HepG2 (cell line): Measurements from ENCODE around the gene OR8G1.

Experiments used
- CHD2 ChIP-seq: IDR thresholded peaks from 2 replicates; pipeline ENCODE4 v1.6.1; 2011; ENCODE audit warnings: low read depth, low read length, improper control_type of control experiment
- JUN ChIP-seq: sonication (generic); formaldehyde crosslinking; IDR thresholded peaks from 2 replicates; pipeline ENCODE4 v1.4.0; 2020; ENCODE audit warnings: mild to moderate bottlenecking, missing genetic modification reagents
- POLR2AphosphoS2 ChIP-seq: IDR thresholded peaks from 2 replicates; pipeline ENCODE4 v1.6.1; 2011; ENCODE audit warnings: low read depth, low read length, improper control_type of control experiment
- RBAK ChIP-seq: sonication (generic); formaldehyde crosslinking; IDR thresholded peaks from 2 replicates; pipeline ENCODE4 v1.5.1; 2020; ENCODE audit warnings: mild to moderate bottlenecking, missing genetic modification reagents
- SIN3A ChIP-seq: IDR thresholded peaks from 2 replicates; pipeline ENCODE4 v1.6.1; 2011; ENCODE audit warnings: low read depth, mild to moderate bottlenecking, control low read depth, low read length, borderline replicate concordance
- ZC3H13 ChIP-seq: sonication (generic); formaldehyde crosslinking; IDR thresholded peaks from 2 replicates; pipeline ENCODE4 v1.8.1; 2023; ENCODE audit warnings: mild to moderate bottlenecking, missing genetic modification reagents, moderate library complexity
- ZNF235 ChIP-seq: sonication (generic); formaldehyde crosslinking; IDR thresholded peaks from 2 replicates; pipeline ENCODE4 v1.8.1; 2023; ENCODE audit warnings: mild to moderate bottlenecking, missing genetic modification reagents, borderline replicate concordance
- ZNF431 ChIP-seq: sonication (generic); formaldehyde crosslinking; IDR thresholded peaks from 2 replicates; pipeline ENCODE4 v1.9.0; 2022; ENCODE audit warnings: missing genetic modification reagents, low read depth, mild to moderate bottlenecking, borderline replicate concordance
- ZNF589 ChIP-seq: sonication (generic); formaldehyde crosslinking; conservative IDR thresholded peaks from 2 replicates; pipeline ENCODE4 v1.8.0; 2022; ENCODE audit warnings: mild to moderate bottlenecking, moderate library complexity, missing genetic modification reagents
- TF ChIP-seq, protein P1 (sequence below): sonication (generic); formaldehyde crosslinking; IDR thresholded peaks from 2 replicates; pipeline ENCODE4 v1.9.0; 2021; ENCODE audit warnings: missing genetic modification reagents, borderline replicate concordance
- TF ChIP-seq, protein P2 (sequence below): sonication (generic); formaldehyde crosslinking; IDR thresholded peaks from 2 replicates; pipeline ENCODE4 v1.4.0; 2020; ENCODE audit warnings: missing genetic modification reagents, borderline replicate concordance
- TF ChIP-seq, protein P3 (sequence below): IDR thresholded peaks from 2 replicates; pipeline ENCODE4 v1.6.1; 2016
- TF ChIP-seq, protein P4 (sequence below): IDR thresholded peaks from 2 replicates; pipeline ENCODE4 v1.6.1; 2012; ENCODE audit warnings: low read length, improper control_type of control experiment

DNA sequence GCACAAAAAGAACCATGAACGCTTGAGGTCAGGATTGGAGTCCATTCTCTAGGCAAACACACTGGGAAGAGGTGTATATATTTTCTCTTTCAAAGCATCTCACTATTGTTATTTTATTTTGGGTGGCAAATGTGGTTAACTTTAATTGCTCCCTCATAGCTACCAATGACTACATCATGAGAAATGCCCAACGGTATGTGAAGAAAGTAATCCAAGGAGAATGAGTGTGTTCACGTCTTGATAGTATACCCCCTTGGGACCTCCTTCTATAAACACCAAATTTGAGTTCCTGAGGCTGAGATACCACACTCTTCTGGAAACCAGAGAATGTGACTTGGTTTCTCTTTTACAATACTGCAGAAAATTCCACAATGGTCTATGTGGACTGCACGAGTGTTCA, 57.0 kb downstream of the OR8G1 start:
- TF ChIP-seq ZNF235 (CRISPR knock-in tag), result no peak
- no peak for TF ChIP-seq ZNF589 (CRISPR knock-in tag)
- no peak for TF ChIP-seq SIN3A
- TF ChIP-seq, protein P1, sequence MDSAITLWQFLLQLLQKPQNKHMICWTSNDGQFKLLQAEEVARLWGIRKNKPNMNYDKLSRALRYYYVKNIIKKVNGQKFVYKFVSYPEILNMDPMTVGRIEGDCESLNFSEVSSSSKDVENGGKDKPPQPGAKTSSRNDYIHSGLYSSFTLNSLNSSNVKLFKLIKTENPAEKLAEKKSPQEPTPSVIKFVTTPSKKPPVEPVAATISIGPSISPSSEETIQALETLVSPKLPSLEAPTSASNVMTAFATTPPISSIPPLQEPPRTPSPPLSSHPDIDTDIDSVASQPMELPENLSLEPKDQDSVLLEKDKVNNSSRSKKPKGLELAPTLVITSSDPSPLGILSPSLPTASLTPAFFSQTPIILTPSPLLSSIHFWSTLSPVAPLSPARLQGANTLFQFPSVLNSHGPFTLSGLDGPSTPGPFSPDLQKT (CRISPR knock-in tag), result no peak
- no peak for TF ChIP-seq ZC3H13 (CRISPR knock-in tag)
- no peak for TF ChIP-seq RBAK (CRISPR knock-in tag)
- TF ChIP-seq, protein P2, sequence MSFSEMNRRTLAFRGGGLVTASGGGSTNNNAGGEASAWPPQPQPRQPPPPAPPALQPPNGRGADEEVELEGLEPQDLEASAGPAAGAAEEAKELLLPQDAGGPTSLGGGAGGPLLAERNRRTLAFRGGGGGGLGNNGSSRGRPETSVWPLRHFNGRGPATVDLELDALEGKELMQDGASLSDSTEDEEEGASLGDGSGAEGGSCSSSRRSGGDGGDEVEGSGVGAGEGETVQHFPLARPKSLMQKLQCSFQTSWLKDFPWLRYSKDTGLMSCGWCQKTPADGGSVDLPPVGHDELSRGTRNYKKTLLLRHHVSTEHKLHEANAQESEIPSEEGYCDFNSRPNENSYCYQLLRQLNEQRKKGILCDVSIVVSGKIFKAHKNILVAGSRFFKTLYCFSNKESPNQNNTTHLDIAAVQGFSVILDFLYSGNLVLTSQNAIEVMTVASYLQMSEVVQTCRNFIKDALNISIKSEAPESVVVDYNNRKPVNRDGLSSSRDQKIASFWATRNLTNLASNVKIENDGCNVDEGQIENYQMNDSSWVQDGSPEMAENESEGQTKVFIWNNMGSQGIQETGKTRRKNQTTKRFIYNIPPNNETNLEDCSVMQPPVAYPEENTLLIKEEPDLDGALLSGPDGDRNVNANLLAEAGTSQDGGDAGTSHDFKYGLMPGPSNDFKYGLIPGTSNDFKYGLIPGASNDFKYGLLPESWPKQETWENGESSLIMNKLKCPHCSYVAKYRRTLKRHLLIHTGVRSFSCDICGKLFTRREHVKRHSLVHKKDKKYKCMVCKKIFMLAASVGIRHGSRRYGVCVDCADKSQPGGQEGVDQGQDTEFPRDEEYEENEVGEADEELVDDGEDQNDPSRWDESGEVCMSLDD (CRISPR knock-in tag), result no peak
- no peak for TF ChIP-seq ZNF431 (CRISPR knock-in tag)
- no peak for TF ChIP-seq POLR2AphosphoS2
- no peak for TF ChIP-seq JUN (CRISPR knock-in tag)
- TF ChIP-seq, protein P3, sequence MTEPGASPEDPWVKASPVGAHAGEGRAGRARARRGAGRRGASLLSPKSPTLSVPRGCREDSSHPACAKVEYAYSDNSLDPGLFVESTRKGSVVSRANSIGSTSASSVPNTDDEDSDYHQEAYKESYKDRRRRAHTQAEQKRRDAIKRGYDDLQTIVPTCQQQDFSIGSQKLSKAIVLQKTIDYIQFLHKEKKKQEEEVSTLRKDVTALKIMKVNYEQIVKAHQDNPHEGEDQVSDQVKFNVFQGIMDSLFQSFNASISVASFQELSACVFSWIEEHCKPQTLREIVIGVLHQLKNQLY (CRISPR knock-in tag), result no peak
- TF ChIP-seq, protein P4, sequence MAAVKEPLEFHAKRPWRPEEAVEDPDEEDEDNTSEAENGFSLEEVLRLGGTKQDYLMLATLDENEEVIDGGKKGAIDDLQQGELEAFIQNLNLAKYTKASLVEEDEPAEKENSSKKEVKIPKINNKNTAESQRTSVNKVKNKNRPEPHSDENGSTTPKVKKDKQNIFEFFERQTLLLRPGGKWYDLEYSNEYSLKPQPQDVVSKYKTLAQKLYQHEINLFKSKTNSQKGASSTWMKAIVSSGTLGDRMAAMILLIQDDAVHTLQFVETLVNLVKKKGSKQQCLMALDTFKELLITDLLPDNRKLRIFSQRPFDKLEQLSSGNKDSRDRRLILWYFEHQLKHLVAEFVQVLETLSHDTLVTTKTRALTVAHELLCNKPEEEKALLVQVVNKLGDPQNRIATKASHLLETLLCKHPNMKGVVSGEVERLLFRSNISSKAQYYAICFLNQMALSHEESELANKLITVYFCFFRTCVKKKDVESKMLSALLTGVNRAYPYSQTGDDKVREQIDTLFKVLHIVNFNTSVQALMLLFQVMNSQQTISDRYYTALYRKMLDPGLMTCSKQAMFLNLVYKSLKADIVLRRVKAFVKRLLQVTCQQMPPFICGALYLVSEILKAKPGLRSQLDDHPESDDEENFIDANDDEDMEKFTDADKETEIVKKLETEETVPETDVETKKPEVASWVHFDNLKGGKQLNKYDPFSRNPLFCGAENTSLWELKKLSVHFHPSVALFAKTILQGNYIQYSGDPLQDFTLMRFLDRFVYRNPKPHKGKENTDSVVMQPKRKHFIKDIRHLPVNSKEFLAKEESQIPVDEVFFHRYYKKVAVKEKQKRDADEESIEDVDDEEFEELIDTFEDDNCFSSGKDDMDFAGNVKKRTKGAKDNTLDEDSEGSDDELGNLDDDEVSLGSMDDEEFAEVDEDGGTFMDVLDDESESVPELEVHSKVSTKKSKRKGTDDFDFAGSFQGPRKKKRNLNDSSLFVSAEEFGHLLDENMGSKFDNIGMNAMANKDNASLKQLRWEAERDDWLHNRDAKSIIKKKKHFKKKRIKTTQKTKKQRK, result no peak
- TF ChIP-seq CHD2, result no peak
